Panc1 (cell line): ENCODE data around the gene EYA2. TPM values are rescaled to one million over a fixed set of nuclear protein-coding genes. Genes with fewer than 3 reads are reported as not detected.

Source experiments
- ATAC-seq: fragments of 200-7000 bp; cut with Tn5 transposase; 2 replicates; pipeline ENCODE4 v1.9.1; 2020; ENCODE audit warnings: mild to moderate bottlenecking, moderate library complexity
- BruUV-seq: library from RNA; stranded (reverse); fragments of 400-500 nt; replicated peaks from 2 replicates; lab custom pipeline; 2021; lab: Mats Ljungman, UMichigan
- CTCF ChIA-PET: fragments of 300-600 bp; sonication (Branson Sonifier 250); formaldehyde crosslinking; loops from one replicate; lab custom pipeline; 2022; ENCODE audit warnings: antibody characterized with exemption; lab: Charles Lee
- POLR2A ChIA-PET: fragments of 300-600 bp; sonication (Branson Sonifier 250); formaldehyde crosslinking; loops from one replicate; lab custom pipeline; 2022; ENCODE audit warnings: antibody characterized with exemption; lab: Charles Lee
- DNase-seq: peaks from one replicate; pipeline ENCODE4 v3.0.0-alpha.2; 2010; ENCODE audit warnings: low read depth, low spot score
- H3K27ac ChIP-seq: 2 replicates; pipeline ENCODE4 v1.5.1; 2011; ENCODE audit warnings: mild to moderate bottlenecking, low read length, inconsistent platforms
- H3K27me3 ChIP-seq: fragments of 200-500 bp; sonication (Bioruptor generic); 2 replicates; pipeline ENCODE4 v1.6.0; 2014; ENCODE audit warnings: low read length, inconsistent platforms; ENCODE audit not compliant: control insufficient read depth, insufficient read depth
- H3K36me3 ChIP-seq: fragments of 200-500 bp; sonication (Bioruptor generic); 2 replicates; pipeline ENCODE4 v1.5.1; 2014; ENCODE audit warnings: inconsistent platforms, mild to moderate bottlenecking, low read length, moderate library complexity; ENCODE audit not compliant: control insufficient read depth, insufficient read depth
- H3K4me1 ChIP-seq: 2 replicates; pipeline ENCODE4 v1.5.1; 2011; ENCODE audit warnings: inconsistent platforms, mild to moderate bottlenecking, low read length, moderate library complexity; ENCODE audit not compliant: control insufficient read depth, insufficient read depth
- H3K4me3 ChIP-seq, 2 experiments: 2 replicates each; pipeline ENCODE4 v1.5.1; 2011 to 2012; ENCODE audit warnings: low read depth in 2 of 2, low read length in 2 of 2, mild to moderate bottlenecking in 2 of 2, inconsistent platforms in 1 of 2, moderate library complexity in 1 of 2
- H3K9me3 ChIP-seq: fragments of 200-500 bp; sonication (Bioruptor generic); 2 replicates; pipeline ENCODE4 v1.5.1; 2014; ENCODE audit warnings: low read depth, mild to moderate bottlenecking, inconsistent platforms, low read length, moderate library complexity; ENCODE audit not compliant: control insufficient read depth, insufficient read depth
- POLR2AphosphoS5 ChIP-seq: IDR thresholded peaks from 2 replicates; pipeline ENCODE4 v1.6.1; 2012; ENCODE audit warnings: mild to moderate bottlenecking, low read depth, low read length, moderate library complexity
- SIN3A ChIP-seq: IDR thresholded peaks from 2 replicates; pipeline ENCODE4 v1.6.1; 2012; ENCODE audit warnings: low read depth, mild to moderate bottlenecking, low read length, moderate library complexity, borderline replicate concordance; ENCODE audit not compliant: insufficient read depth
- TCF7L2 ChIP-seq: IDR thresholded peaks from 2 replicates; pipeline ENCODE4 v1.6.1; 2011; ENCODE audit warnings: mild to moderate bottlenecking, low read depth, low read length, inconsistent platforms
- in situ Hi-C: cut with HindIII; loops from 2 replicates; pipeline ENCODE4 v1.10.0; 2016; ENCODE audit warnings: low sequenced_read_pairs, low pct_unique_long_range_greater_than_20kb
- intact Hi-C: fragments of 100-400 bp; cut with micrococcal nuclease; formaldehyde crosslinking; loops from one replicate; pipeline ENCODE4 v1.10.0; 2022; ENCODE audit not compliant: unreplicated experiment
- total RNA-seq: library from RNA; stranded (reverse); gene quantifications from one replicate; pipeline ENCODE4 v1.2.1, GENCODE V29; 2021; ENCODE audit not compliant: unreplicated experiment
- TF ChIP-seq, protein P1 (sequence below): fragments of 450-650 bp; IDR thresholded peaks from 2 replicates; pipeline ENCODE4 v1.5.1; 2017; ENCODE audit warnings: mild to moderate bottlenecking
- TF ChIP-seq, protein P2 (sequence below), 2 experiments: IDR thresholded peaks; 2 replicates each; pipeline ENCODE4 v1.6.1; 2011 to 2012; ENCODE audit warnings: low read depth in 2 of 2, control low read depth in 1 of 2, low read length in 1 of 2, mild to moderate bottlenecking in 1 of 2, moderate library complexity in 1 of 2; ENCODE audit not compliant: insufficient read depth in 1 of 2

Gene EYA2
- total RNA-seq, 1 experiment from 2014 or later, result 1.9 TPM

DNA sequence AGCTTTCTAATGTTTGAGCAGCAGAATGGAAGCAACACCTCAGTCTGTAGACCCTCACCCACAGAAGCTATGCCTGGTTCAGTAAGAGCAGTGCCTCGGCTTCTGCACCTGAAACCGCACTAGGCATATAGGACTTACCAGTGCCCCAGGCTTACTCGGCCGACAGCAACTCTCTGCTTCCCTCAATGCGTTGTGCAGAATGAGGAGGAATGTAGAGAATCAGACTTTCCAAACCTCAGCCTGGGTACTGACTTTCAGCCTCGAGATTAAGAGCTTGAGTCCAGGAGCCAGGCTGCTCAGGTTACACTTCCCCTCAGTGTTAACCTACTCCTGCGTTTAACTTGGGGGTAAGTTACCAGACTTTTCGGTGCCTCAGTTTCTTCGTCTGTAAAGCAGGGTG, 8.6 kb downstream of the EYA2 start:
- BruUV-seq, result no TSS peak
- ChIA-PET POLR2A (no interaction called here), CTCF (no interaction called here)
- DNase-seq, result no peak
- Histone ChIP-seq H3K9me3 (no peaks in the 10 kb centered on the region), H3K27me3 (peaks cover 7% of the 10 kb centered on the region), H3K36me3 (no peaks in the 10 kb centered on the region), H3K4me1 (no peaks in the 10 kb centered on the region), H3K4me3 (no peak overlapping the region), H3K27ac (no peak overlapping the region)
- no peak for TF ChIP-seq SIN3A
- TF ChIP-seq POLR2AphosphoS5, result no peak
- TF ChIP-seq, protein P1, sequence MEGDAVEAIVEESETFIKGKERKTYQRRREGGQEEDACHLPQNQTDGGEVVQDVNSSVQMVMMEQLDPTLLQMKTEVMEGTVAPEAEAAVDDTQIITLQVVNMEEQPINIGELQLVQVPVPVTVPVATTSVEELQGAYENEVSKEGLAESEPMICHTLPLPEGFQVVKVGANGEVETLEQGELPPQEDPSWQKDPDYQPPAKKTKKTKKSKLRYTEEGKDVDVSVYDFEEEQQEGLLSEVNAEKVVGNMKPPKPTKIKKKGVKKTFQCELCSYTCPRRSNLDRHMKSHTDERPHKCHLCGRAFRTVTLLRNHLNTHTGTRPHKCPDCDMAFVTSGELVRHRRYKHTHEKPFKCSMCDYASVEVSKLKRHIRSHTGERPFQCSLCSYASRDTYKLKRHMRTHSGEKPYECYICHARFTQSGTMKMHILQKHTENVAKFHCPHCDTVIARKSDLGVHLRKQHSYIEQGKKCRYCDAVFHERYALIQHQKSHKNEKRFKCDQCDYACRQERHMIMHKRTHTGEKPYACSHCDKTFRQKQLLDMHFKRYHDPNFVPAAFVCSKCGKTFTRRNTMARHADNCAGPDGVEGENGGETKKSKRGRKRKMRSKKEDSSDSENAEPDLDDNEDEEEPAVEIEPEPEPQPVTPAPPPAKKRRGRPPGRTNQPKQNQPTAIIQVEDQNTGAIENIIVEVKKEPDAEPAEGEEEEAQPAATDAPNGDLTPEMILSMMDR, result no peak
- no peak for TF ChIP-seq TCF7L2
- TF ChIP-seq, protein P2, sequence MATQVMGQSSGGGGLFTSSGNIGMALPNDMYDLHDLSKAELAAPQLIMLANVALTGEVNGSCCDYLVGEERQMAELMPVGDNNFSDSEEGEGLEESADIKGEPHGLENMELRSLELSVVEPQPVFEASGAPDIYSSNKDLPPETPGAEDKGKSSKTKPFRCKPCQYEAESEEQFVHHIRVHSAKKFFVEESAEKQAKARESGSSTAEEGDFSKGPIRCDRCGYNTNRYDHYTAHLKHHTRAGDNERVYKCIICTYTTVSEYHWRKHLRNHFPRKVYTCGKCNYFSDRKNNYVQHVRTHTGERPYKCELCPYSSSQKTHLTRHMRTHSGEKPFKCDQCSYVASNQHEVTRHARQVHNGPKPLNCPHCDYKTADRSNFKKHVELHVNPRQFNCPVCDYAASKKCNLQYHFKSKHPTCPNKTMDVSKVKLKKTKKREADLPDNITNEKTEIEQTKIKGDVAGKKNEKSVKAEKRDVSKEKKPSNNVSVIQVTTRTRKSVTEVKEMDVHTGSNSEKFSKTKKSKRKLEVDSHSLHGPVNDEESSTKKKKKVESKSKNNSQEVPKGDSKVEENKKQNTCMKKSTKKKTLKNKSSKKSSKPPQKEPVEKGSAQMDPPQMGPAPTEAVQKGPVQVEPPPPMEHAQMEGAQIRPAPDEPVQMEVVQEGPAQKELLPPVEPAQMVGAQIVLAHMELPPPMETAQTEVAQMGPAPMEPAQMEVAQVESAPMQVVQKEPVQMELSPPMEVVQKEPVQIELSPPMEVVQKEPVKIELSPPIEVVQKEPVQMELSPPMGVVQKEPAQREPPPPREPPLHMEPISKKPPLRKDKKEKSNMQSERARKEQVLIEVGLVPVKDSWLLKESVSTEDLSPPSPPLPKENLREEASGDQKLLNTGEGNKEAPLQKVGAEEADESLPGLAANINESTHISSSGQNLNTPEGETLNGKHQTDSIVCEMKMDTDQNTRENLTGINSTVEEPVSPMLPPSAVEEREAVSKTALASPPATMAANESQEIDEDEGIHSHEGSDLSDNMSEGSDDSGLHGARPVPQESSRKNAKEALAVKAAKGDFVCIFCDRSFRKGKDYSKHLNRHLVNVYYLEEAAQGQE (IDR thresholded peaks at IDR 0.05; ENCODE audit: insufficient read depth in 1 of 2, low read depth in 2 of 2, low read length in 1 of 2), result no peak
- in situ Hi-C loops, result no loop called here
- ATAC-seq, result no peak
- intact Hi-C loops, result no loop called here

DNA sequence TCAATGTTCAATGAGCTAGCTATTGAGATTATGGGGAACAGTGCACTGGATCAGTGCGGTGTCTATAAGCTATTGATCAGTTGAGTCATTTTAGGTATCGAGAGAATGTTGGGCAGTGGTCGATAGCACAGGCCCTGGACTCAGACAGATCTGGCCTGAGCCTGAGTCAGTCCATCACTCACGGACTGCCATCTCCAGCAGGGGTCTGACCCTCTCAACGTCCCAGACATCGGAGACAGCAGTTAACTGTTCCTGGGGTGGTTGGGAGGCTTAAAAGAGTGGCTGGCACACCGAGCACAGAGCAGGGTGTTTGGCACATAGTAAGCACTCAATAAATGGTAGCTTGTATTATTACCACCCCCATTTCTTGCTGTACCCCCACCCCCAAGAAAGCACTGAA, 9.3 kb downstream of the EYA2 start:
- intact Hi-C loops (no loop called here), in situ Hi-C loops (no loop called here)
- Histone ChIP-seq H3K27ac (no peak overlapping the region), H3K4me1 (no peaks in the 10 kb centered on the region), H3K9me3 (no peaks in the 10 kb centered on the region), H3K4me3 (no peak overlapping the region), H3K36me3 (no peaks in the 10 kb centered on the region), H3K27me3 (peaks cover 7% of the 10 kb centered on the region)
- CTCF ChIA-PET, result no interaction called here
- DNase-seq, result no peak
- POLR2A ChIA-PET, result no interaction called here
- no TSS peak for BruUV-seq
- no peak for TF ChIP-seq SIN3A
- TF ChIP-seq, protein P2 (IDR thresholded peaks at IDR 0.05; ENCODE audit: insufficient read depth in 1 of 2, low read depth in 2 of 2, low read length in 1 of 2), result no peak
- no peak for TF ChIP-seq TCF7L2
- no peak for TF ChIP-seq POLR2AphosphoS5
- TF ChIP-seq, protein P1, result no peak
- no peak for ATAC-seq
